CD14-positive monocyte (primary cell): ENCODE data around the gene FAM53A. TPM values are rescaled to one million over a fixed set of nuclear protein-coding genes. Genes with fewer than 3 reads are reported as not detected.

ENCODE experiments used
- DNase-seq, 3 donors: peaks; one replicate each; pipeline ENCODE4 v3.0.0-alpha.2; 2011 to 2022
- H2AFZ ChIP-seq: 2 replicates; pipeline ENCODE4 v1.6.0; 2012; ENCODE audit warnings: mild to moderate bottlenecking, low read depth, low read length, inconsistent platforms; ENCODE audit not compliant: insufficient read depth, poor library complexity, severe bottlenecking
- H3K27ac ChIP-seq, 2 donors: 1 replicate in 1 of 2; 2 replicates in 1 of 2; pipeline ENCODE4 v1.5.1; 2012 to 2013; ENCODE audit warnings: low read length in 2 of 2, control low read depth in 1 of 2, inconsistent platforms in 1 of 2, low read depth in 1 of 2, mild to moderate bottlenecking in 1 of 2
- H3K27me3 ChIP-seq, 2 donors: one replicate each; pipeline versions ENCODE4 v1.6.0 to v1.6.1; 2011 to 2013; ENCODE audit warnings: low read length in 2 of 2; ENCODE audit not compliant: control insufficient read depth in 2 of 2, insufficient read depth in 2 of 2
- H3K36me3 ChIP-seq, 2 donors: replicated peaks in 1 of 2; 1 replicate in 1 of 2; 2 replicates in 1 of 2; pipeline versions ENCODE4 v1.5.1 to v1.6.1; 2012 to 2013; ENCODE audit warnings: low read length in 2 of 2, control low read depth in 1 of 2, inconsistent platforms in 1 of 2, mild to moderate bottlenecking in 1 of 2; ENCODE audit not compliant: insufficient read depth in 2 of 2, control insufficient read depth in 1 of 2
- H3K4me1 ChIP-seq, 2 donors: 1 replicate in 1 of 2; 2 replicates in 1 of 2; pipeline versions ENCODE4 v1.5.1 to v1.6.1; 2012 to 2013; ENCODE audit warnings: low read length in 2 of 2, control low read depth in 1 of 2, inconsistent platforms in 1 of 2, mild to moderate bottlenecking in 1 of 2, moderate library complexity in 1 of 2; ENCODE audit not compliant: insufficient read depth in 2 of 2, control insufficient read depth in 1 of 2
- H3K4me2 ChIP-seq: replicated peaks from 2 replicates; pipeline ENCODE3; 2012; ENCODE audit warnings: low read length, moderate library complexity, mild to moderate bottlenecking; ENCODE audit not compliant: poor library complexity, severe bottlenecking; ENCODE audit errors: extremely low read depth
- H3K4me3 ChIP-seq, 3 experiments: fragments of 200-600 bp in 1 of 3; sonication (generic) in 1 of 3; replicated peaks in 1 of 3; 1 replicate in 2 of 3; 2 replicates in 1 of 3; pipeline ENCODE4 v1.5.1; 2011 to 2013; ENCODE audit warnings: low read length in 3 of 3, mild to moderate bottlenecking in 3 of 3, control low read depth in 2 of 3, low read depth in 2 of 3, inconsistent platforms in 1 of 3, moderate library complexity in 1 of 3
- H3K79me2 ChIP-seq: 2 replicates; pipeline ENCODE4 v1.6.0; 2012; ENCODE audit warnings: mild to moderate bottlenecking, control low read depth, inconsistent platforms, low read length, moderate library complexity; ENCODE audit not compliant: insufficient read depth
- H3K9ac ChIP-seq: 2 replicates; pipeline ENCODE4 v1.6.0; 2017; ENCODE audit warnings: low read length, mild to moderate bottlenecking; ENCODE audit not compliant: insufficient read depth, poor library complexity, severe bottlenecking
- H3K9me3 ChIP-seq, 2 donors: replicated peaks in 1 of 2; 1 replicate in 1 of 2; 2 replicates in 1 of 2; pipeline versions ENCODE4 v1.5.1 to v1.6.1; 2012 to 2013; ENCODE audit warnings: low read length in 2 of 2, control low read depth in 1 of 2; ENCODE audit not compliant: control insufficient read depth in 1 of 2, insufficient read depth in 1 of 2
- H4K20me1 ChIP-seq: 2 replicates; pipeline ENCODE4 v1.6.0; 2012; ENCODE audit warnings: mild to moderate bottlenecking, low read length, control low read depth, moderate library complexity; ENCODE audit not compliant: insufficient read depth
- H3K27ac Mint-ChIP-seq, 7 donors: one replicate each; pipeline ENCODE4 v1.8.0; 2020; ENCODE audit warnings: mild to moderate bottlenecking in 7 of 7, mixed read lengths in 7 of 7, moderate library complexity in 6 of 7, inconsistent platforms in 2 of 7
- H3K27me3 Mint-ChIP-seq, 3 donors: one replicate each; pipeline ENCODE4 v1.8.0; 2021 to 2022; ENCODE audit warnings: low read depth in 3 of 3, mild to moderate bottlenecking in 3 of 3, mixed read lengths in 3 of 3, moderate library complexity in 3 of 3, inconsistent platforms in 1 of 3
- H3K36me3 Mint-ChIP-seq, 2 donors: one replicate each; pipeline ENCODE4 v1.8.0; 2020; ENCODE audit warnings: mixed read lengths in 2 of 2, inconsistent platforms in 1 of 2, mild to moderate bottlenecking in 1 of 2
- H3K4me1 Mint-ChIP-seq: one replicate; pipeline ENCODE4 v1.8.0; 2020; ENCODE audit warnings: mild to moderate bottlenecking, mixed read lengths
- H3K4me3 Mint-ChIP-seq, 2 donors: one replicate each; pipeline ENCODE4 v1.8.0; 2020; ENCODE audit warnings: mild to moderate bottlenecking in 2 of 2, mixed read lengths in 2 of 2, moderate library complexity in 1 of 2
- H3K9me3 Mint-ChIP-seq, 7 donors: one replicate each; pipeline ENCODE4 v1.8.0; 2020 to 2022; ENCODE audit warnings: mixed read lengths in 7 of 7, mild to moderate bottlenecking in 6 of 7, moderate library complexity in 6 of 7, inconsistent platforms in 2 of 7
- WGBS: methylation state at CpG from one replicate; pipeline ENCODE4 v1.1.5; 2013; ENCODE audit warnings: missing lambda C conversion rate; ENCODE audit not compliant: insufficient coverage; 5-methylcytosine and 5-hydroxymethylcytosine counted together
- intact Hi-C, 2 donors: fragments of 100-400 bp; cut with micrococcal nuclease; formaldehyde crosslinking; loops; one replicate each; pipeline versions ENCODE4 v1.15.0 to v1.15.1; 2023
- polyA plus RNA-seq, 3 donors: library from polyadenylated mRNA; depleted of rRNA in 1 of 3; unstranded in 2 of 3; stranded (reverse) in 1 of 3; fragments of 300-500 nt in 2 of 3; fragments of >200 nt in 1 of 3; fragmentation: Illumina TruSeq in 2 of 3; gene quantifications; 1 replicate in 2 of 3; 2 replicates in 1 of 3; pipeline ENCODE4 v1.2.3, GENCODE V29; 2012 to 2021
- TF ChIP-seq, protein P1 (sequence below): fragments of 200-600 bp; IDR thresholded peaks from one replicate; pipeline ENCODE4 v1.8.0; 2022; ENCODE audit warnings: antibody characterized with exemption, mild to moderate bottlenecking

Gene FAM53A
- polyA plus RNA-seq, 3 donors, result 0.40 to 0.82 (median 0.76) TPM

DNA sequence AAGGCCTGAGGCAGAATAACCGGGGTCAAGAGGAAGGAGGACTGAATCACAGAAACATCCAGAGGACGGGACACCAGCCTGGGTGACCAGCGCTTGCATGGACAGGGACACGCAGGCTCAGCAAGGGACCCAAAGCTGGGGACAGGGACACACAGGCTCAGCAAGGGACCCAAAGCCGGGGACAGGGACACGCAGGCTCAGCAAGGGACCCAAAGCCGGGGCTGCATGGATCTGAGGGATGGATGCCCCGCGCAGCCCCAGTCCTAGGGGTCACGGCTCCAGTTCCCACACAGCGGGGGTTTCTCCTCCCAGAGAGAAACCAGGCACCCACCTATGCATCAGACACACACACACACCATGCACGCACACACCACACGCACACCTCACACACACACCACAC lies 32.5 kb downstream of the FAM53A start:
- H3K27me3 ChIP-seq, result no peaks in the 10 kb centered on the region
- H3K36me3 ChIP-seq, result no peaks in the 10 kb centered on the region
- no peak overlapping the region for H3K4me3 ChIP-seq
- H3K27ac ChIP-seq, result no peak overlapping the region
- no peak overlapping the region for H2AFZ ChIP-seq
- no peaks in the 10 kb centered on the region for H3K9me3 ChIP-seq
- H3K27me3 Mint-ChIP-seq, result peaks cover 0 to 5% (median 2%) of the 10 kb centered on the region in 3 donors
- no peaks in the 10 kb centered on the region for H3K79me2 ChIP-seq
- H3K36me3 Mint-ChIP-seq, result peaks cover 0 to 7% of the 10 kb centered on the region in 2 donors
- no peak overlapping the region for H3K4me2 ChIP-seq
- H3K4me3 Mint-ChIP-seq, result no peak overlapping the region
- H3K27ac Mint-ChIP-seq, result peak overlapping the region in 3 of 7 donors; percentile 37 to 68 (median 60)
- peaks cover 0 to 8% (median 3%) of the 10 kb centered on the region in 7 donors for H3K9me3 Mint-ChIP-seq
- no peak for DNase-seq
- no peaks in the 10 kb centered on the region for H3K4me1 ChIP-seq
- intact Hi-C loops, result no loop called here
- WGBS, result 99% methylated on average over 12 of the region's 13 CpGs
- TF ChIP-seq, protein P1, sequence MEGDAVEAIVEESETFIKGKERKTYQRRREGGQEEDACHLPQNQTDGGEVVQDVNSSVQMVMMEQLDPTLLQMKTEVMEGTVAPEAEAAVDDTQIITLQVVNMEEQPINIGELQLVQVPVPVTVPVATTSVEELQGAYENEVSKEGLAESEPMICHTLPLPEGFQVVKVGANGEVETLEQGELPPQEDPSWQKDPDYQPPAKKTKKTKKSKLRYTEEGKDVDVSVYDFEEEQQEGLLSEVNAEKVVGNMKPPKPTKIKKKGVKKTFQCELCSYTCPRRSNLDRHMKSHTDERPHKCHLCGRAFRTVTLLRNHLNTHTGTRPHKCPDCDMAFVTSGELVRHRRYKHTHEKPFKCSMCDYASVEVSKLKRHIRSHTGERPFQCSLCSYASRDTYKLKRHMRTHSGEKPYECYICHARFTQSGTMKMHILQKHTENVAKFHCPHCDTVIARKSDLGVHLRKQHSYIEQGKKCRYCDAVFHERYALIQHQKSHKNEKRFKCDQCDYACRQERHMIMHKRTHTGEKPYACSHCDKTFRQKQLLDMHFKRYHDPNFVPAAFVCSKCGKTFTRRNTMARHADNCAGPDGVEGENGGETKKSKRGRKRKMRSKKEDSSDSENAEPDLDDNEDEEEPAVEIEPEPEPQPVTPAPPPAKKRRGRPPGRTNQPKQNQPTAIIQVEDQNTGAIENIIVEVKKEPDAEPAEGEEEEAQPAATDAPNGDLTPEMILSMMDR, result no peak
- H3K9ac ChIP-seq, result no peak overlapping the region
- H4K20me1 ChIP-seq, result no peaks in the 10 kb centered on the region
- H3K4me1 Mint-ChIP-seq, result no peaks in the 10 kb centered on the region

DNA sequence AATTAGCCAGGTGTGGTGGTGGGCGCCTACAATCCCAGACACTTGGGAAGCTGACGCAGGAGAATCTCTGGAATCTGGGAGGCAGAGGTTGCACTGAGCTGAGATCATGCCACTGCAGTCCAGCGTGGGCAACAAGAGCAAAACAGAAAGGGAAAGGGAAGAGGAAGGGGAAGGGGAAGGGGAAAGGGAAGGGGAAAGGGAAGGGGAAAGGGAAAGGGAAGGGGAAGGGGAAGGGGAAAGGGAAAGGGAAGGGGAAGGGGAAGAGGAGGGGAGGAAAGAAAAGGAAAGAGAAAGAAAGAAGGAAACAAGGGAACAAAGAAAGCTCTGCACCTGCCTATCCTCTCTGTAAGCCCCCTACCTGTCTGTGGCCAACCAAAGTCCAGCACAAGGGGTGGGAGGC lies 35.2 kb downstream of the FAM53A start:
- TF ChIP-seq, protein P1, result no peak
- H3K4me3 Mint-ChIP-seq, result no peak overlapping the region
- WGBS, result 94% methylated on average over 2 of the region's 3 CpGs
- H3K36me3 ChIP-seq, result no peaks in the 10 kb centered on the region
- H3K9me3 ChIP-seq, result no peaks in the 10 kb centered on the region
- intact Hi-C loops, result no loop called here
- no peaks in the 10 kb centered on the region for H4K20me1 ChIP-seq
- no peak overlapping the region for H3K4me3 ChIP-seq
- no peaks in the 10 kb centered on the region for H3K27me3 ChIP-seq
- no peak overlapping the region for H2AFZ ChIP-seq
- H3K4me1 Mint-ChIP-seq, result no peaks in the 10 kb centered on the region
- DNase-seq, result no peak
- peaks cover 0 to 8% (median 2%) of the 10 kb centered on the region in 7 donors for H3K9me3 Mint-ChIP-seq
- H3K27ac ChIP-seq, result no peak overlapping the region
- H3K27ac Mint-ChIP-seq, result no peak overlapping the region
- no peak overlapping the region for H3K9ac ChIP-seq
- H3K27me3 Mint-ChIP-seq, result peaks cover 0 to 5% (median 2%) of the 10 kb centered on the region in 3 donors
- no peaks in the 10 kb centered on the region for H3K79me2 ChIP-seq
- H3K4me1 ChIP-seq, result no peaks in the 10 kb centered on the region
- no peak overlapping the region for H3K4me2 ChIP-seq
- H3K36me3 Mint-ChIP-seq, result peaks cover 0 to 7% of the 10 kb centered on the region in 2 donors
